ENCODE measurements around the gene HECW1. TPM values are rescaled to one million over a fixed set of nuclear protein-coding genes. Genes with fewer than 3 reads are reported as not detected.

Gene HECW1
- total RNA-seq, 1 experiment from 2014 or later = 1.8 TPM

DNA sequence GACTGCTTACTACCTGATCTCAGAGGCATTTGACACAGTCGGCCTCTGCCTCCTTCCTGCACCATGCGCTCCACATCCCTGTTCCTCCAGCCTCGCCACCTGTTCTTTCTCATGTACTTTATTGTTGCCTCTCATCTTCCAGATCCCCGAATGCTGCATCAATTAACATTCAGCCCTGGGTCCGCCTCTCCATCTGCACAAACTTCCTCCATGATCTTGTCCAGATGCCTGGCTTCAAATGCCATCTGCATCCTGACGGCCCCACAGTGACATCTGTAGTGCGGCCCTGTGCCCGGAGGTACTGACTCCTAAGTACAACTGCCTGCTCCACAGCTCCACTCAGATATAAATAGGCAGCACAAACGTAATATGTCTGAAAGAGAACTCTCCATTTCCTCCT, 419.3 kb downstream of the HECW1 start:
- no TSS peak for BruUV-seq (replicated peaks)
- H3K4me3 Mint-ChIP-seq (ENCODE audit: unreplicated experiment) = no peak overlapping the region
- no peaks in the 10 kb centered on the region for H3K9me3 ChIP-seq
- CTCF ChIA-PET = no interaction called here
- no peak for TF ChIP-seq CTCF (IDR thresholded peaks at IDR 0.05; ENCODE audit: insufficient read depth in 1 of 2, low read depth in 1 of 2, low read length in 1 of 2, severe bottlenecking in 1 of 2, unreplicated experiment in 1 of 2)
- H3K27me3 ChIP-seq (replicated peaks; ENCODE audit: control insufficient read depth, insufficient read depth, low read length) = no peaks in the 10 kb centered on the region
- no peak for DNase-seq
- H3K36me3 ChIP-seq (ENCODE audit: control insufficient read depth, insufficient read depth, low read length) = no peaks in the 10 kb centered on the region
- no peaks in the 10 kb centered on the region for H3K27me3 Mint-ChIP-seq (ENCODE audit: insufficient read depth, unreplicated experiment)
- POLR2A ChIA-PET = no interaction called here
- no peak overlapping the region for H3K4me3 ChIP-seq (ENCODE audit: low read depth, low read length)
- peaks cover 24% of the 10 kb centered on the region for H3K4me1 ChIP-seq
- H3K27ac Mint-ChIP-seq (ENCODE audit: unreplicated experiment) = no peak overlapping the region
- H3K4me1 Mint-ChIP-seq (ENCODE audit: low read depth, unreplicated experiment) = peaks cover 5% of the 10 kb centered on the region
- no peaks in the 10 kb centered on the region for H3K36me3 Mint-ChIP-seq (ENCODE audit: insufficient read depth, unreplicated experiment)
- intact Hi-C loops (cut with micrococcal nuclease; ENCODE audit: unreplicated experiment) = no loop called here
- H3K9me3 Mint-ChIP-seq (ENCODE audit: unreplicated experiment) = no peaks in the 10 kb centered on the region

DNA sequence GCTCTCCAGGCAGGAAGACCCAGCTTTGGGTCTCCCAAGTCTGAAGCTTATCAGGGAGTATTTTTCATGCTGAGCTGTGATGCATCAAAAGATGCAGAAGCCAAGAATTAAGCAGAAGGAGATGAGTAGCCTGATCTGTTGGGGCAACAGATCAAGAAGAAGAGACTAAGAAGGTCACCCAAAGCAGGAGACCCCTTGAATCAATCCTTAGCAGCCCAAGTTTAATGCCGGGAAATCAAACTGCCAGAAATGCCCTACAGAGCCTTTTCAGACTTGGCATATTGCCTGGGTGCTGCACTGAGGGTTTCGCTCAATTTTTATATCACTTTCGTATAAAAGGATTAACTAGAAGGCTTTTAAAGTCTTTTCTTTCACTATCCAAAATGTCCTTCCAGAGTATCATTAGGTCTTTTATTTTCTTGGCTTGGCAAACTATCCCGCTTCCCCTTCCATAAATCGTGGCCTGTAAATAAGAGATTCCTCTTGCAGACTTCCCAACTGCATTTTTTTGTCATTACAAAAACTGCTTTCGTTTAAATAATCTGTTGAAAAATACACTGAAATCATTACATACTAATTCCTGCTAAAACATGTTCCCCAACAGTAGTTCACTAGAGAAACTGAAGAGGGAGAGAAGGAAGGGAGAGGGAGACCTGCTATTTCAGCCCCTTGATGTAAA, 421.5 kb downstream of the HECW1 start:
- no peak overlapping the region for H3K27ac Mint-ChIP-seq (ENCODE audit: unreplicated experiment)
- H3K9me3 Mint-ChIP-seq (ENCODE audit: unreplicated experiment) = no peaks in the 10 kb centered on the region
- ChIA-PET POLR2A (no interaction called here), CTCF (no interaction called here)
- no peaks in the 10 kb centered on the region for H3K27me3 Mint-ChIP-seq (ENCODE audit: insufficient read depth, unreplicated experiment)
- intact Hi-C loops (cut with micrococcal nuclease; ENCODE audit: unreplicated experiment) = no loop called here
- H3K36me3 Mint-ChIP-seq (ENCODE audit: insufficient read depth, unreplicated experiment) = no peaks in the 10 kb centered on the region
- Histone ChIP-seq H3K9me3 (no peaks in the 10 kb centered on the region), H3K27me3 (replicated peaks; ENCODE audit: control insufficient read depth, insufficient read depth, low read length) (no peaks in the 10 kb centered on the region), H3K4me3 (ENCODE audit: low read depth, low read length) (no peak overlapping the region), H3K4me1 (peaks cover 44% of the 10 kb centered on the region), H3K36me3 (ENCODE audit: control insufficient read depth, insufficient read depth, low read length) (no peaks in the 10 kb centered on the region)
- no peak for TF ChIP-seq CTCF (IDR thresholded peaks at IDR 0.05; ENCODE audit: insufficient read depth in 1 of 2, low read depth in 1 of 2, low read length in 1 of 2, severe bottlenecking in 1 of 2, unreplicated experiment in 1 of 2)
- no peak overlapping the region for H3K4me3 Mint-ChIP-seq (ENCODE audit: unreplicated experiment)
- H3K4me1 Mint-ChIP-seq (ENCODE audit: low read depth, unreplicated experiment) = peaks cover 19% of the 10 kb centered on the region
- no peak for DNase-seq
- BruUV-seq (replicated peaks) = no TSS peak

DNA sequence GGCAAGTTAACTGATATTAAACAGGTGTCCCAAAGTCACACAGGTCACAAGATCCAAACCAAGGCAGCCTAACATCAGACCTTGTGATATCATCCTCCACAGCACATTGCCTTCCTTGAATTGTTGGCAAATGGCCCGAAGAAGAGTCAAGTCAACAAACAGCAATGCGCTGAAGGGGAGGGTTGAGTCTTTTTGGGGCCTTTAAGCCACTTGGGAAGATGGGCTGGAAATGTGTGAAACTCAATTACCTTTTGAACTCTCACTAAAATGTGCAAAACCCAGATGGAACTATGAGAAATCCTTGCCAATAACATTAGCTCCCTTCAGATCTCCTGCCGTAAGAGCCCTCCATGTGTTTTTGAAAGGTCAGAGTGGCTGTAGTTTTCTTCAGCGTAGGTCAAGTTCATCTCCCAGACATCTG, 422.6 kb downstream of the HECW1 start:
- ChIA-PET CTCF (no interaction called here), POLR2A (no interaction called here)
- Histone ChIP-seq H3K9me3 (no peaks in the 10 kb centered on the region), H3K4me3 (ENCODE audit: low read depth, low read length) (no peak overlapping the region), H3K27me3 (replicated peaks; ENCODE audit: control insufficient read depth, insufficient read depth, low read length) (no peaks in the 10 kb centered on the region), H3K36me3 (ENCODE audit: control insufficient read depth, insufficient read depth, low read length) (no peaks in the 10 kb centered on the region), H3K4me1 (peaks cover 44% of the 10 kb centered on the region)
- intact Hi-C loops (cut with micrococcal nuclease; ENCODE audit: unreplicated experiment) = no loop called here
- no peak for TF ChIP-seq CTCF (IDR thresholded peaks at IDR 0.05; ENCODE audit: insufficient read depth in 1 of 2, low read depth in 1 of 2, low read length in 1 of 2, severe bottlenecking in 1 of 2, unreplicated experiment in 1 of 2)
- H3K27me3 Mint-ChIP-seq (ENCODE audit: insufficient read depth, unreplicated experiment) = no peaks in the 10 kb centered on the region
- BruUV-seq (replicated peaks) = no TSS peak
- no peak overlapping the region for H3K27ac Mint-ChIP-seq (ENCODE audit: unreplicated experiment)
- DNase-seq = no peak
- no peaks in the 10 kb centered on the region for H3K9me3 Mint-ChIP-seq (ENCODE audit: unreplicated experiment)
- H3K4me1 Mint-ChIP-seq (ENCODE audit: low read depth, unreplicated experiment) = peaks cover 19% of the 10 kb centered on the region
- H3K4me3 Mint-ChIP-seq (ENCODE audit: unreplicated experiment) = no peak overlapping the region
- H3K36me3 Mint-ChIP-seq (ENCODE audit: insufficient read depth, unreplicated experiment) = no peaks in the 10 kb centered on the region
